Activated CD4-positive, alpha-beta T cell treated with anti-CD3 and anti-CD28 coated beads, Interleukin-10, Interleukin-2, amounts not matched to agents 100 ng/mL and 50 ng/mL, durations not matched to agents 16 hours and 8 hours (primary cell): ENCODE measurements around the gene TBC1D4.

Experiments
- DNase-seq: peaks from one replicate; pipeline ENCODE4 v3.0.0-alpha.2; 2020

Gene TBC1D4

GRCh38 chr13:75383064-75383715 is 98.8 kb downstream of the TBC1D4 start:
- DNase-seq = no peak

- DNase-seq = no peak
Measured at GRCh38 chr13:75378301-75378700, 103.7 kb downstream of the TBC1D4 start.

GRCh38 chr13:75376792-75377402 is 105.1 kb downstream of the TBC1D4 start:
- no peak for DNase-seq

GRCh38 chr13:75375329-75375728 is 106.6 kb downstream of the TBC1D4 start:
- no peak for DNase-seq

GRCh38 chr13:75373988-75374387 is 108.0 kb downstream of the TBC1D4 start:
- DNase-seq = no peak

- DNase-seq = no peak
Measured at GRCh38 chr13:75372923-75373841, 108.8 kb downstream of the TBC1D4 start.

- DNase-seq = peak; percentile 56
Measured at GRCh38 chr13:75372517-75372916, 109.5 kb downstream of the TBC1D4 start.

- DNase-seq = no peak
Measured at GRCh38 chr13:75371203-75371602, 110.8 kb downstream of the TBC1D4 start.

- no peak for DNase-seq
Measured at GRCh38 chr13:75370774-75371173, 111.2 kb downstream of the TBC1D4 start.

GRCh38 chr13:75369981-75370380 is 112.0 kb downstream of the TBC1D4 start:
- no peak for DNase-seq

GRCh38 chr13:75368167-75368566 is 113.8 kb downstream of the TBC1D4 start:
- DNase-seq = peak; percentile 23

- DNase-seq = no peak
Measured at GRCh38 chr13:75366380-75367280, 115.3 kb downstream of the TBC1D4 start.

- peak; percentile 92 for DNase-seq
Measured at GRCh38 chr13:75365724-75366173, 116.2 kb downstream of the TBC1D4 start.

- DNase-seq = no peak
Measured at GRCh38 chr13:75364131-75364713, 117.7 kb downstream of the TBC1D4 start.

GRCh38 chr13:75363371-75363770 is 118.6 kb downstream of the TBC1D4 start:
- no peak for DNase-seq

GRCh38 chr13:75362026-75362425 is 119.9 kb downstream of the TBC1D4 start:
- DNase-seq = no peak

- no peak for DNase-seq
Measured at GRCh38 chr13:75360170-75360569, 121.8 kb downstream of the TBC1D4 start.

GRCh38 chr13:75359266-75359665 is 122.7 kb downstream of the TBC1D4 start:
- DNase-seq = no peak

- DNase-seq = peak; percentile 72
Measured at GRCh38 chr13:75357576-75358289, 124.2 kb downstream of the TBC1D4 start.

- DNase-seq = no peak
Measured at GRCh38 chr13:75356421-75356820, 125.5 kb downstream of the TBC1D4 start.

GRCh38 chr13:75355609-75356008 is 126.4 kb downstream of the TBC1D4 start:
- DNase-seq = no peak
